ENCODE data around the gene TMX1. TPM values are rescaled to one million over a fixed set of nuclear protein-coding genes. Genes with fewer than 3 reads are reported as not detected.

The TMX1 gene
- total and polyA plus RNA-seq, 2 of the 8 experiments (the other 6 are each of a cell fraction or from before 2014, with no cell fraction given) = 26.6 to 84.0 TPM

DNA sequence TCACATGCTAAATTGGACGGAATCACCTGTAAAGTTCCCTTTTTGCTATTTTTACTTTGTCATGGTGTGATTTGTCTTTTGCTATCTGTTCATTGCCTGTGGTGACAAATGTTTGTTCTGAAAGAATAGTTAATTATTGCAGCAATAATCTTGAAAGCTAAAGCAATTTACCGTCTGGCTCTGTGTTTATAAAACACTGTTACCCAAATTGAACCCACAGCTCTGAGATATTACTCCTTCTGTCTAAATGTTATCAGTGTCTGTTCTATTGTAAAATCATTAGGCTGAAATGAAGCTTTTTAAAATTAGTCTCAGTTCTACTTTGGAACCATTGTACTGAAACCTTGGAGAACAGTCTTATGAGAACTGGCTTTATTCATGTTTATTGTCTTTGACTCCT is 42.5 kb downstream of the TMX1 start (continued):
- no peak for TF ChIP-seq CHD7 (IDR thresholded peaks at IDR 0.05; ENCODE audit: insufficient replicate concordance, low read length)
- no peak for TF ChIP-seq SIX5 (IDR thresholded peaks at IDR 0.05; ENCODE audit: low read depth, low read length)
- no peak for TF ChIP-seq KDM5A (IDR thresholded peaks at IDR 0.05; ENCODE audit: low read length)
- no peak for TF ChIP-seq TAF7 (optimal IDR thresholded peaks at IDR 0.05; ENCODE audit: borderline replicate concordance, low read depth, low read length)
- no peak for TF ChIP-seq MAFK (IDR thresholded peaks at IDR 0.05; ENCODE audit: low read depth, low read length)
- no peak for TF ChIP-seq ATF3 (IDR thresholded peaks at IDR 0.05; ENCODE audit: insufficient read depth, low read depth, low read length)
- TF ChIP-seq HDAC2 (IDR thresholded peaks at IDR 0.05; ENCODE audit: borderline replicate concordance in 1 of 2, low read depth in 2 of 2, low read length in 2 of 2) = no peak
- no peak for TF ChIP-seq FOSL1 (IDR thresholded peaks at IDR 0.05; ENCODE audit: insufficient read depth, low read depth, low read length)
- TF ChIP-seq RAD21 (IDR thresholded peaks at IDR 0.05 in 1 of 2, conservative IDR thresholded peaks at IDR 0.05 in 1 of 2; ENCODE audit: low read depth in 2 of 2, low read length in 2 of 2) = no peak
- TF ChIP-seq CTBP2 (IDR thresholded peaks at IDR 0.05; ENCODE audit: borderline replicate concordance, insufficient read depth, insufficient read length, low read length) = no peak

Data from H1 (cell line).